PC-9 (cell line): ENCODE measurements around the gene ADGB.

Experiments used
- EZH2 ChIP-seq: fragments of 200-600 bp; sonication (generic); IDR thresholded peaks from 2 replicates; pipeline ENCODE4 v1.8.0; 2017; ENCODE audit warnings: antibody characterized with exemption, low read depth
- TF ChIP-seq, protein P1 (sequence below): fragments of 200-600 bp; sonication (generic); conservative IDR thresholded peaks from 2 replicates; pipeline ENCODE4 v1.6.1; 2017; ENCODE audit warnings: mixed run types, antibody characterized with exemption, mild to moderate bottlenecking, moderate library complexity

DNA sequence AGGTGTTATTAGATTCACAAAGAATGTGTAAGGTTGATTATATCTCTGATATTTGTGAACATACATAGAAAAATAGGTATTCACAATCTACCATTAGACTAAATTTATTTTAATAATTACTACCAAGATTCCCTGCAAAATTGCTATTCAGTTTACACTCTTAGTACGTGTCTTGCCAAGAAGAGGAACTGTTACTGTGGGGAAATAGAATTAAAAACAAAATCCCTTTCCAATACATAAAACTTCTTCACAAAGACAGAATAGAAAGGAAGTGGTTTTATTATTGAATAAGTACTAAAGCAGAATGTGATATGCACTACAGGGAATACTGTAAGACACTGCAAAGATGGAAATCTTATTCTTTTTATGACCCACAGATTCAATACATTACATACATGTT, 38.2 kb upstream of the ADGB start:
- TF ChIP-seq, protein P1, sequence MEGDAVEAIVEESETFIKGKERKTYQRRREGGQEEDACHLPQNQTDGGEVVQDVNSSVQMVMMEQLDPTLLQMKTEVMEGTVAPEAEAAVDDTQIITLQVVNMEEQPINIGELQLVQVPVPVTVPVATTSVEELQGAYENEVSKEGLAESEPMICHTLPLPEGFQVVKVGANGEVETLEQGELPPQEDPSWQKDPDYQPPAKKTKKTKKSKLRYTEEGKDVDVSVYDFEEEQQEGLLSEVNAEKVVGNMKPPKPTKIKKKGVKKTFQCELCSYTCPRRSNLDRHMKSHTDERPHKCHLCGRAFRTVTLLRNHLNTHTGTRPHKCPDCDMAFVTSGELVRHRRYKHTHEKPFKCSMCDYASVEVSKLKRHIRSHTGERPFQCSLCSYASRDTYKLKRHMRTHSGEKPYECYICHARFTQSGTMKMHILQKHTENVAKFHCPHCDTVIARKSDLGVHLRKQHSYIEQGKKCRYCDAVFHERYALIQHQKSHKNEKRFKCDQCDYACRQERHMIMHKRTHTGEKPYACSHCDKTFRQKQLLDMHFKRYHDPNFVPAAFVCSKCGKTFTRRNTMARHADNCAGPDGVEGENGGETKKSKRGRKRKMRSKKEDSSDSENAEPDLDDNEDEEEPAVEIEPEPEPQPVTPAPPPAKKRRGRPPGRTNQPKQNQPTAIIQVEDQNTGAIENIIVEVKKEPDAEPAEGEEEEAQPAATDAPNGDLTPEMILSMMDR: no peak
- TF ChIP-seq EZH2: no peak
